ENCODE results near the gene SPTSSB.

Gene SPTSSB

GRCh38 chr3:161390200-161390599, 18.9 kb upstream of the SPTSSB start:
- DNase-seq (ENCODE audit: low read depth): no peak

- DNase-seq (ENCODE audit: low read depth): no peak
Measured at GRCh38 chr3:161389445-161390035, 18.2 kb upstream of the SPTSSB start.

- no peak for DNase-seq (ENCODE audit: low read depth)
Measured at GRCh38 chr3:161388855-161389254, 17.5 kb upstream of the SPTSSB start.

GRCh38 chr3:161386991-161387770, 15.9 kb upstream of the SPTSSB start:
- DNase-seq (ENCODE audit: low read depth): no peak

- DNase-seq (ENCODE audit: low read depth): no peak
Measured at GRCh38 chr3:161372321-161373260, 1.3 kb upstream of the SPTSSB start.

- DNase-seq (ENCODE audit: low read depth): no peak
Measured at GRCh38 chr3:161369531-161369930, 1.8 kb downstream of the SPTSSB start.

GRCh38 chr3:161366094-161366493, 5.2 kb downstream of the SPTSSB start:
- no peak for DNase-seq (ENCODE audit: low read depth)

- DNase-seq (ENCODE audit: low read depth): no peak
Measured at GRCh38 chr3:161358488-161358887, 12.8 kb downstream of the SPTSSB start.

GRCh38 chr3:161356287-161356686, 15.0 kb downstream of the SPTSSB start:
- no peak for DNase-seq (ENCODE audit: low read depth)

GRCh38 chr3:161355508-161355907, 15.8 kb downstream of the SPTSSB start:
- no peak for DNase-seq (ENCODE audit: low read depth)

GRCh38 chr3:161354554-161354953, 16.8 kb downstream of the SPTSSB start:
- no peak for DNase-seq (ENCODE audit: low read depth)

- DNase-seq (ENCODE audit: low read depth): no peak
Measured at GRCh38 chr3:161351330-161351729, 20.0 kb downstream of the SPTSSB start.

- DNase-seq (ENCODE audit: low read depth): no peak
Measured at GRCh38 chr3:161350916-161351315, 20.4 kb downstream of the SPTSSB start.

- peak; percentile 43 for DNase-seq (ENCODE audit: low read depth)
Measured at GRCh38 chr3:161349529-161350312, 21.6 kb downstream of the SPTSSB start.

GRCh38 chr3:161348796-161349400, 22.4 kb downstream of the SPTSSB start:
- DNase-seq (ENCODE audit: low read depth): no peak

- no peak for DNase-seq (ENCODE audit: low read depth)
Measured at GRCh38 chr3:161347726-161348125, 23.6 kb downstream of the SPTSSB start.

GRCh38 chr3:161345023-161345422, 26.3 kb downstream of the SPTSSB start:
- DNase-seq (ENCODE audit: low read depth): no peak

- DNase-seq (ENCODE audit: low read depth): no peak
Measured at GRCh38 chr3:161343986-161344385, 27.3 kb downstream of the SPTSSB start.

GRCh38 chr3:161343540-161343939, 27.8 kb downstream of the SPTSSB start:
- no peak for DNase-seq (ENCODE audit: low read depth)

- DNase-seq (ENCODE audit: low read depth): no peak
Measured at GRCh38 chr3:161342629-161343028, 28.7 kb downstream of the SPTSSB start.

All from GM04503 (cell line).